Cardiac fibroblast (primary cell): ENCODE results near the gene GPR143.

Source experiments
- DNase-seq, 2 donors: peaks; one replicate each; pipeline versions ENCODE4 v3.0.0 to v3.0.0-alpha.2; 2010; ENCODE audit warnings: low read depth in 2 of 2
- H3K4me3 ChIP-seq, 2 donors: replicated peaks in 1 of 2; 1 replicate in 1 of 2; 2 replicates in 1 of 2; pipeline ENCODE4 v1.5.1; 2011; ENCODE audit warnings: low read depth in 2 of 2, low read length in 2 of 2, mild to moderate bottlenecking in 2 of 2, moderate library complexity in 1 of 2
- TF ChIP-seq, protein P1 (sequence below): IDR thresholded peaks from one replicate; pipeline ENCODE4 v1.5.1; 2011; ENCODE audit warnings: low read depth, mild to moderate bottlenecking, low read length, inconsistent platforms

The GPR143 gene

GRCh38 chrX:9749146-9749692 lies 16.4 kb downstream of the GPR143 start:
- DNase-seq: no peak
- H3K4me3 ChIP-seq: no peak overlapping the region
- TF ChIP-seq, protein P1, sequence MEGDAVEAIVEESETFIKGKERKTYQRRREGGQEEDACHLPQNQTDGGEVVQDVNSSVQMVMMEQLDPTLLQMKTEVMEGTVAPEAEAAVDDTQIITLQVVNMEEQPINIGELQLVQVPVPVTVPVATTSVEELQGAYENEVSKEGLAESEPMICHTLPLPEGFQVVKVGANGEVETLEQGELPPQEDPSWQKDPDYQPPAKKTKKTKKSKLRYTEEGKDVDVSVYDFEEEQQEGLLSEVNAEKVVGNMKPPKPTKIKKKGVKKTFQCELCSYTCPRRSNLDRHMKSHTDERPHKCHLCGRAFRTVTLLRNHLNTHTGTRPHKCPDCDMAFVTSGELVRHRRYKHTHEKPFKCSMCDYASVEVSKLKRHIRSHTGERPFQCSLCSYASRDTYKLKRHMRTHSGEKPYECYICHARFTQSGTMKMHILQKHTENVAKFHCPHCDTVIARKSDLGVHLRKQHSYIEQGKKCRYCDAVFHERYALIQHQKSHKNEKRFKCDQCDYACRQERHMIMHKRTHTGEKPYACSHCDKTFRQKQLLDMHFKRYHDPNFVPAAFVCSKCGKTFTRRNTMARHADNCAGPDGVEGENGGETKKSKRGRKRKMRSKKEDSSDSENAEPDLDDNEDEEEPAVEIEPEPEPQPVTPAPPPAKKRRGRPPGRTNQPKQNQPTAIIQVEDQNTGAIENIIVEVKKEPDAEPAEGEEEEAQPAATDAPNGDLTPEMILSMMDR: no peak

DNA sequence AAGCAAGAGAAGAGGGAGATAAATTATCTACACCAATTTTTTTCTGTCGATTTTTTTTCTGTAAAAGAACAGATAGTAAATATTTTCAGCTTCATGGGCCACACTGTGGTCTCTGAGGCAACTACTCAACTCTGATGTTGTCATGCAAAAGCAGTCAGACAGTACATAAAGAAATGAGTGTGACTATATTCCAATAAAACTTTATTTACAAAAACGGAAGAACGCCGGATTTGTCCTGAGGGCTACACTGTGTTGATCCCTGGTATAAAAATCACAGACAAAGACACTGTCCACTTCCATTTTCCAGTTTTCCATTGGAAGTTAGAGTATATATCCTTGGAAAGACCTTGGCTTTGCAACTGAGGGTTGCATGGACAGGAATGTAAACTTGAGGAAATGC lies 18.0 kb downstream of the GPR143 start:
- TF ChIP-seq, protein P1: no peak
- no peak for DNase-seq
- no peak overlapping the region for H3K4me3 ChIP-seq

GRCh38 chrX:9746148-9746888 lies 19.3 kb downstream of the GPR143 start:
- DNase-seq: peak; percentile 68 to 78
- TF ChIP-seq, protein P1: no peak

DNA sequence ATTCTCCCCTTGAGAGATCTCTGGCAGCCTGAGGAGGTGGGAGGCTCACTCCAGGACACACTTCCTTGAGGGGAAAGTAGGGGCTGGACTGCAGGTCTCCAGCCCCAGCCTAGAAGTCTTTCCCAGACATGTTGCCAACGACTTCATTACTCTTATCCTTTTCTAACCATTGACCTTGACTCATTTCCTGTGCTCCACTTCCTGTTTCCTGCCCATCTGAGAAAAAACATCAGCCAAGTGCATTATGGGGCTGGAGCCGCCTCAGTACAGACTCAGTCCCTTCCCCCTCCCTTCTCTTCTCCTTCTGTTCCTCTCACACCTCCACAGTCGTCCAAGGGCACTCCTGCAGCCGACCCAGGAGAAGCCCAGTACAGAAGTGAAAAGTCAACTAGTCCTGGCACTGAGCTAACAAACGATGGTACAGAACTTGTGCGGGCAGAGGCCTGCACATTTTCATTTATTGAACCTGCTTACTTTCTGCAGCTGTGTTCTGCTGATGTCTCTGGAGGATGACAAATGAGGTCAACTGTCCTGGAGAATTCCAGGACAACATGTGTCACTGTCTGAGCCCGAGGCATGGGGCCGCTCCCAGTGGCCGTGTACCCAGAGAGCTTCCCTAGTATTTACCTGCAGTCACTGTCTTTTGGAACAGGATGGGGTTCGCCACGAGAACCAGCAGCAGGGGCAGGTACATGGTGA lies 20.1 kb downstream of the GPR143 start:
- TF ChIP-seq, protein P1: no peak
- peak; percentile 74 to 82 for DNase-seq
- H3K4me3 ChIP-seq: no peak overlapping the region

More at GRCh38 chrX:9746148-9746888, 19.3 kb downstream of the GPR143 start:
- no peak overlapping the region for H3K4me3 ChIP-seq

DNA sequence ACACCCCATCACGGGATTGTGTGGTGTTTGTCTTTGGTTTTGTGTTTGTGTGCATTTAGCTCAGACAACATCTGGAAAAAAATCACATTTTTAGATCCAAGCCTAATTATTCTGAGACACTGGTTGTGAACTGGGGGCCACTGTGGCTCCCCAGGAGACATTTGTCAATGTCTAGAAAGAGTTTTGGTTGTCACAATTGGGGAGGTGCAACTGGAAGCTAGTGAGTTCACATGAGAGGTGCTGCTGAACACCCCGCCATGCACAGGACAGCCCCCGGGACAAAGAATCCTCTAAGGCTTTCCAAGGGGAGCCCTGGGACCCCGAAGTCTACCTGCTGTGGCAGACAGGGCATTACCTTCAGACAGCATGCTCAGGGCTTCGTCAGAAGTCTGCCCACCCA lies 26.5 kb downstream of the GPR143 start:
- TF ChIP-seq, protein P1: no peak
- H3K4me3 ChIP-seq: no peak overlapping the region
- no peak for DNase-seq

- DNase-seq: no peak
- H3K4me3 ChIP-seq: no peak overlapping the region
- TF ChIP-seq, protein P1: no peak
Observed at GRCh38 chrX:9738151-9738550, 27.5 kb downstream of the GPR143 start.
